ENCODE data around the gene TEX26. TPM values are rescaled to one million over a fixed set of nuclear protein-coding genes. Genes with fewer than 3 reads are reported as not detected.
A peak's percentile ranks its signal among the peaks of the same experiment; 100 is the strongest.

The TEX26 gene
- total RNA-seq, 4 donors from 2014 or later = 0.69 to 0.97 TPM; not detected in 2

DNA sequence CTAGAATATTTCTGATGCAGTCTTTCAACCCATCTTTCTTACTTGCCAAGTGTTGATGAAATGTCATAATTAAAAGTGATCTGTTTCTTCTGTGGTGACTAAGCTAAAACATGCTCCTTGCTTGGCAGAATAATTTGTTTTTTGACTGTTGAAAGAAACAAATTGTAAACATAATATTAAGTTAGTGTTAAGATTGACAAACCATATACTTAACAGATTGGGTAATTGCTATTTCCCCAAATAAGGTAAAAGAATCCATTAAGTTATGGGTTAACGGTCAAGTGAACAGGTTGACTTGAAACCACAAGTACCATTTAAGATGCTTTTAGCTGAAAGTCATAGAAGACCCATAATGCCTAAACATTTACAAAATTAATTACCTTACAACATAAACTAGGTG lies 62.9 kb downstream of the TEX26 start:
- no peak for TF ChIP-seq EP300 (IDR thresholded peaks at IDR 0.05)
- TF ChIP-seq CTCF (IDR thresholded peaks at IDR 0.05) = no peak
- no peak for TF ChIP-seq POLR2A (IDR thresholded peaks at IDR 0.05; ENCODE audit: low read depth)
- no peak for TF ChIP-seq POLR2AphosphoS5 (IDR thresholded peaks at IDR 0.05)
- H3K4me3 ChIP-seq = no peak overlapping the region
- intact Hi-C loops (cut with DNase I) = no loop called here
- peaks cover 4 to 19% (median 14%) of the 10 kb centered on the region in 4 donors for H3K4me1 ChIP-seq
- 91% methylated on average over 1 of the region's 1 CpG for WGBS
- no peaks in the 10 kb centered on the region for H3K27me3 ChIP-seq
- no peak overlapping the region for H3K27ac ChIP-seq (replicated peaks in 1 of 4)
- H3K9me3 ChIP-seq = no peaks in the 10 kb centered on the region
- DNase-seq (ENCODE audit: extremely low spot score) = no peak
- no peaks in the 10 kb centered on the region for H3K36me3 ChIP-seq

- WGBS = 47% methylated on average over 2 of the region's 2 CpGs
- Histone ChIP-seq H3K36me3 (no peaks in the 10 kb centered on the region), H3K27ac (replicated peaks in 1 of 4) (no peak overlapping the region), H3K27me3 (no peaks in the 10 kb centered on the region), H3K4me1 (peaks cover 4 to 19% (median 14%) of the 10 kb centered on the region in 4 donors), H3K4me3 (no peak overlapping the region), H3K9me3 (no peaks in the 10 kb centered on the region)
- intact Hi-C loops (cut with DNase I) = no loop called here
- TF ChIP-seq EP300 (IDR thresholded peaks at IDR 0.05) = no peak
- no peak for TF ChIP-seq CTCF (IDR thresholded peaks at IDR 0.05)
- no peak for TF ChIP-seq POLR2AphosphoS5 (IDR thresholded peaks at IDR 0.05)
- TF ChIP-seq POLR2A (IDR thresholded peaks at IDR 0.05; ENCODE audit: low read depth) = no peak
- peak; percentile 80 for DNase-seq (ENCODE audit: extremely low spot score)
Measured at GRCh38 chr13:30997697-30998096, 65.2 kb downstream of the TEX26 start.

DNA sequence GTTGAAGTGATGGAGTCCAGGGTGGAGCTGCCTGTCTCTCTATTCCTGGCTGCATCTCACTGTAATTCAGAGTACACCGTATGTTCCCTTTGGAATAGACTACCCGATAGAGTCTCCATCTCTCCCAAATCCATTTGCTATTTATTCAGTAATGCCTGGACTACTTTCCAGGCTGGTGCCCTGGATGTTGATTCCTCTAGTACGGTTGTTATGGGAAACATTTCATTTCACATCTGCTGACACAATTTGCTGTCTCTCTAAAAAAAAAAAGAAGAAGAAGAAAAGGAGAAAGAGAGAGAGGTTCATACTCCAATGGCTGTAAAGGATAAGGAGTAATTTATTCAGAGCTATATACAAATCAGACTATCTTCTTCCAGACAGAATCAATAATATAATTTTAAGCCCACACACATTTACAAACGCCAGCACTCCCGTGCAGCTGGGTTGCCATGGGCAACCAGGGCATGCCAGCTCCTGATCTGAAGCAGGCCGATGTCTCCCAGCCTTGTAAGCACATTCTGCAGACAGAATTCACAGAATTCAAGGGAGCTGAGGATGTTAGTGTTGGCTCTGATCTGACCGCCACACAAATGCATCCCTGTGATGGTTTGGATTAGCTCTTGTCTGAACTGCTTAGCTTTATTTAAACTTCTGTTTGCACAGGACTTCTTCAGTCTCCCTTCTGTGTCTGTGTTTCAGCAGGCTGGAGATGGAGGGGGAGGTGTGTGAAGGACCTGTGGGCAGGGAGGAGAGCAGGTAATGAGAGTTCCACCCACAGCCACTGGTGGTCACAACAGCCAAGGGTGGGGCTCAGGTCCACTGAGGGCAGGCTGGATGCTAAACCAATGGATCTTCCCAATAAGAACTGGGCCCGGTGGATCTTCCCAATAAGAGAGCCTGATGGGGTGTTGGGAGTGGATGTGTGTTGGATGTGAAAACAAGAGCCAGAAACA lies 66.0 kb downstream of the TEX26 start:
- DNase-seq (ENCODE audit: extremely low spot score) = peak; percentile 82
- intact Hi-C loops (cut with DNase I) = no loop called here
- WGBS = 38% methylated on average over 8 of the region's 8 CpGs
- H3K27me3 ChIP-seq = no peaks in the 10 kb centered on the region
- no peak for TF ChIP-seq POLR2AphosphoS5 (IDR thresholded peaks at IDR 0.05)
- TF ChIP-seq POLR2A (IDR thresholded peaks at IDR 0.05; ENCODE audit: low read depth) = no peak
- no peak for TF ChIP-seq EP300 (IDR thresholded peaks at IDR 0.05)
- TF ChIP-seq CTCF (IDR thresholded peaks at IDR 0.05) = no peak
- H3K4me1 ChIP-seq = peaks cover 4 to 19% (median 14%) of the 10 kb centered on the region in 4 donors
- peak overlapping the region in 1 of 4 donors; percentile 12 for H3K27ac ChIP-seq (replicated peaks in 1 of 4)
- no peak overlapping the region for H3K4me3 ChIP-seq
- H3K9me3 ChIP-seq = no peaks in the 10 kb centered on the region
- no peaks in the 10 kb centered on the region for H3K36me3 ChIP-seq

- 82% methylated on average over 3 of the region's 3 CpGs for WGBS
- Histone ChIP-seq H3K4me3 (no peak overlapping the region), H3K36me3 (no peaks in the 10 kb centered on the region), H3K27ac (replicated peaks in 1 of 4) (no peak overlapping the region), H3K4me1 (peaks cover 4 to 19% (median 14%) of the 10 kb centered on the region in 4 donors), H3K27me3 (no peaks in the 10 kb centered on the region), H3K9me3 (no peaks in the 10 kb centered on the region)
- intact Hi-C loops (cut with DNase I) = no loop called here
- no peak for TF ChIP-seq POLR2A (IDR thresholded peaks at IDR 0.05; ENCODE audit: low read depth)
- TF ChIP-seq POLR2AphosphoS5 (IDR thresholded peaks at IDR 0.05) = no peak
- no peak for TF ChIP-seq EP300 (IDR thresholded peaks at IDR 0.05)
- TF ChIP-seq CTCF (IDR thresholded peaks at IDR 0.05) = no peak
- DNase-seq (ENCODE audit: extremely low spot score) = no peak
Measured at GRCh38 chr13:31000889-31001288, 68.4 kb downstream of the TEX26 start.

Data from esophagus muscularis mucosa (tissue), 4 donors.